H1 (cell line): ENCODE data around the gene CAP2. TPM values are rescaled to one million over a fixed set of nuclear protein-coding genes. Genes with fewer than 3 reads are reported as not detected.

Source experiments
- CTCF ChIA-PET: fragments of 300-600 bp; sonication (Branson Sonifier 250); formaldehyde crosslinking; loops from one replicate; lab custom pipeline; 2021; ENCODE audit not compliant: partially characterized antibody; lab: Charles Lee
- POLR2A ChIA-PET: fragments of 300-600 bp; sonication (Branson Sonifier 250); formaldehyde crosslinking; loops from one replicate; lab custom pipeline; 2021; ENCODE audit warnings: inconsistent platforms; ENCODE audit not compliant: partially characterized antibody; lab: Charles Lee
- DNase-seq, 2 experiments: peaks; one replicate each; pipeline versions ENCODE4 v3.0.0 to v3.0.0-alpha.2; 2010 to 2022; ENCODE audit warnings: low spot score in 2 of 2, low read depth in 1 of 2, mixed read lengths in 1 of 2
- FAIRE-seq: peaks from 2 replicates; lab custom pipeline; 2011; peaks lifted over from hg19 to GRCh38; lab: Jason Lieb, UNC
- H2AFZ ChIP-seq: 2 replicates; pipeline ENCODE4 v1.8.1; 2012; ENCODE audit warnings: low read length, inconsistent platforms
- H2AK5ac ChIP-seq: 2 replicates; pipeline ENCODE4 v1.6.1; 2013; ENCODE audit warnings: low read depth, low read length
- H2BK120ac ChIP-seq: replicated peaks from 2 replicates; pipeline ENCODE3; 2013; ENCODE audit warnings: low read depth, low read length, inconsistent platforms
- H2BK12ac ChIP-seq: 2 replicates; pipeline ENCODE4 v1.6.1; 2013; ENCODE audit warnings: low read depth, low read length
- H2BK15ac ChIP-seq: 2 replicates; pipeline ENCODE4 v1.6.1; 2013; ENCODE audit warnings: low read length
- H2BK20ac ChIP-seq: 2 replicates; pipeline ENCODE4 v1.6.1; 2013; ENCODE audit warnings: low read length
- H2BK5ac ChIP-seq: 2 replicates; pipeline ENCODE4 v1.6.1; 2013; ENCODE audit warnings: low read depth, low read length
- H3K14ac ChIP-seq: 2 replicates; pipeline ENCODE4 v1.6.1; 2013; ENCODE audit warnings: inconsistent platforms; ENCODE audit not compliant: insufficient read length
- H3K18ac ChIP-seq: 2 replicates; pipeline ENCODE4 v1.6.1; 2013; ENCODE audit warnings: low read length; ENCODE audit errors: extremely low read depth
- H3K23ac ChIP-seq: 2 replicates; pipeline ENCODE4 v1.6.1; 2013; ENCODE audit warnings: inconsistent platforms; ENCODE audit not compliant: insufficient read length
- H3K23me2 ChIP-seq: 2 replicates; pipeline ENCODE4 v1.6.1; 2013; ENCODE audit warnings: low read depth, low read length
- H3K27ac ChIP-seq: 2 replicates; pipeline ENCODE4 v1.6.1; 2011; ENCODE audit warnings: low read depth, low read length, inconsistent platforms
- H3K27me3 ChIP-seq, 4 experiments: replicated peaks in 1 of 4; 1 replicate in 1 of 4; 2 replicates in 3 of 4; pipeline versions ENCODE4 v1.6.1 to v1.8.1; 2011 to 2013; ENCODE audit warnings: low read length in 3 of 4, mild to moderate bottlenecking in 3 of 4, inconsistent platforms in 2 of 4, mixed read lengths in 2 of 4, moderate library complexity in 1 of 4; ENCODE audit not compliant: control insufficient read depth in 3 of 4, insufficient read depth in 3 of 4; ENCODE audit errors: extremely low read depth in 1 of 4
- H3K36me3 ChIP-seq, 4 experiments: 2 replicates each; pipeline versions ENCODE4 v1.6.1 to v1.8.1; 2011 to 2013; ENCODE audit warnings: mild to moderate bottlenecking in 4 of 4, low read length in 3 of 4, moderate library complexity in 2 of 4, control low read depth in 1 of 4, inconsistent platforms in 1 of 4; ENCODE audit not compliant: insufficient read depth in 4 of 4, control insufficient read depth in 2 of 4
- H3K4ac ChIP-seq: replicated peaks from 2 replicates; pipeline ENCODE3; 2013; ENCODE audit warnings: low read length, low read depth, mixed read lengths, inconsistent platforms; ENCODE audit not compliant: insufficient read length
- H3K4me1 ChIP-seq, 4 experiments: replicated peaks in 1 of 4; 1 replicate in 1 of 4; 2 replicates in 3 of 4; pipeline versions ENCODE4 v1.6.1 to v1.8.1; 2011 to 2013; ENCODE audit warnings: low read length in 3 of 4, inconsistent platforms in 2 of 4, mixed read lengths in 1 of 4; ENCODE audit not compliant: insufficient read depth in 4 of 4, control insufficient read depth in 3 of 4
- H3K4me2 ChIP-seq, 2 experiments: 2 replicates each; pipeline versions ENCODE4 v1.6.1 to v1.8.1; 2011 to 2013; ENCODE audit warnings: low read depth in 2 of 2, low read length in 2 of 2, control low read depth in 1 of 2, inconsistent platforms in 1 of 2, mild to moderate bottlenecking in 1 of 2; ENCODE audit not compliant: insufficient read depth in 1 of 2
- H3K4me3 ChIP-seq, 4 experiments: fragments of 200-600, 300-600 bp in 1 of 4; sonication (generic), shearing (Covaris generic), sonication (Bioruptor Twin) in 1 of 4; 2 replicates each; pipeline versions ENCODE4 v1.5.1 to v1.8.1; 2011 to 2016; ENCODE audit warnings: low read length in 4 of 4, low read depth in 3 of 4, control low read depth in 2 of 4, inconsistent platforms in 2 of 4, mild to moderate bottlenecking in 2 of 4, mixed read lengths in 1 of 4, moderate library complexity in 1 of 4; ENCODE audit not compliant: insufficient read depth in 2 of 4; ENCODE audit errors: extremely low read depth in 1 of 4
- H3K56ac ChIP-seq: replicated peaks from 2 replicates; pipeline ENCODE3; 2013; ENCODE audit warnings: low read depth, mild to moderate bottlenecking, mixed read lengths, low read length, inconsistent platforms; ENCODE audit not compliant: insufficient read length
- H3K79me1 ChIP-seq: 2 replicates; pipeline ENCODE4 v1.6.1; 2013; ENCODE audit warnings: low read depth, low read length, control low read depth
- H3K79me2 ChIP-seq, 2 experiments: 2 replicates each; pipeline versions ENCODE4 v1.6.1 to v1.8.1; 2012 to 2013; ENCODE audit warnings: low read length in 2 of 2, mild to moderate bottlenecking in 2 of 2, inconsistent platforms in 1 of 2; ENCODE audit not compliant: insufficient read depth in 2 of 2, control insufficient read depth in 1 of 2
- H3K9ac ChIP-seq, 4 experiments: replicated peaks in 1 of 4; 1 replicate in 1 of 4; 2 replicates in 3 of 4; pipeline versions ENCODE4 v1.6.1 to v1.8.1; 2011 to 2013; ENCODE audit warnings: low read depth in 3 of 4, low read length in 3 of 4, control low read depth in 2 of 4, mild to moderate bottlenecking in 2 of 4, moderate library complexity in 2 of 4, inconsistent platforms in 1 of 4; ENCODE audit errors: extremely low read depth in 1 of 4
- H3K9me3 ChIP-seq, 2 experiments: 2 replicates each; pipeline versions ENCODE4 v1.6.1 to v1.8.1; 2012 to 2013; ENCODE audit warnings: mild to moderate bottlenecking in 2 of 2, moderate library complexity in 2 of 2, control low read depth in 1 of 2, inconsistent platforms in 1 of 2, low read depth in 1 of 2, low read length in 1 of 2, mixed read lengths in 1 of 2; ENCODE audit not compliant: insufficient read depth in 2 of 2
- H4K20me1 ChIP-seq, 2 experiments: replicated peaks in 1 of 2; 2 replicates each; pipeline versions ENCODE3 to v1.8.1; 2011 to 2013; ENCODE audit warnings: inconsistent platforms in 2 of 2, low read length in 2 of 2, mild to moderate bottlenecking in 1 of 2; ENCODE audit not compliant: insufficient read depth in 2 of 2, control insufficient read depth in 1 of 2
- H4K5ac ChIP-seq: 2 replicates; pipeline ENCODE4 v1.6.1; 2013; ENCODE audit warnings: low read length, low read depth, mixed read lengths, inconsistent platforms; ENCODE audit not compliant: insufficient read length
- H4K8ac ChIP-seq: 2 replicates; pipeline ENCODE4 v1.8.0; 2013; ENCODE audit warnings: mild to moderate bottlenecking, moderate library complexity, low read length, inconsistent platforms; ENCODE audit not compliant: insufficient read depth; ENCODE audit errors: extremely low read depth
- H4K91ac ChIP-seq: replicated peaks from 2 replicates; pipeline ENCODE3; 2013; ENCODE audit warnings: low read length, mixed read lengths, inconsistent platforms; ENCODE audit not compliant: insufficient read length
- EGR1 ChIP-seq: IDR thresholded peaks from 2 replicates; pipeline ENCODE4 v1.6.1; 2011; ENCODE audit warnings: low read depth, low read length, borderline replicate concordance
- RFX5 ChIP-seq: IDR thresholded peaks from 2 replicates; pipeline ENCODE4 v1.6.1; 2011; ENCODE audit warnings: low read depth, low read length, improper control_type of control experiment, borderline replicate concordance
- RNF2 ChIP-seq: fragments of 200-900, 300-1000 bp; sonication (generic); IDR thresholded peaks from 2 replicates; pipeline ENCODE4 v1.7.1; 2016; ENCODE audit warnings: borderline replicate concordance, low read depth, mild to moderate bottlenecking, antibody characterized with exemption, low read length; ENCODE audit not compliant: poor library complexity, severe bottlenecking; ENCODE audit errors: missing control alignments
- TBP ChIP-seq: IDR thresholded peaks from 2 replicates; pipeline ENCODE4 v1.6.1; 2011; ENCODE audit warnings: low read depth, low read length, improper control_type of control experiment
- YY1 ChIP-seq: IDR thresholded peaks from 2 replicates; pipeline ENCODE4 v1.6.1; 2011; ENCODE audit warnings: low read depth, mild to moderate bottlenecking, low read length
- WGBS, 2 experiments: shearing (Covaris generic) in 1 of 2; methylation state at CpG; one replicate each; pipeline versions ENCODE4 v1.1.6 to v1.1.7; 2013 to 2015; ENCODE audit warnings: low lambda C conversion rate in 2 of 2, mixed read lengths in 2 of 2, inconsistent platforms in 1 of 2, low coverage in 1 of 2, missing lambda C conversion rate in 1 of 2; ENCODE audit not compliant: insufficient replicate concordance in 2 of 2, insufficient coverage in 1 of 2, insufficient read length in 1 of 2; ENCODE audit errors: extremely low coverage in 1 of 2, missing lambda C conversion rate in 1 of 2; 5-methylcytosine and 5-hydroxymethylcytosine counted together
- polyA plus RNA-seq, 7 experiments: library from polyadenylated mRNA; depleted of rRNA in 3 of 7; stranded (reverse) in 5 of 7; unstranded in 2 of 7; fragments of >200 nt in 5 of 7; fragments of 200-250 nt in 2 of 7; gene quantifications; 1 replicate in 5 of 7; 2 replicates in 1 of 7; 4 replicates in 1 of 7; pipeline versions ENCODE4 v1.2.1 to v1.2.3, GENCODE V29; 2011 to 2013; ENCODE audit warnings: missing spikeins in 2 of 7, mixed read lengths in 2 of 7
- total RNA-seq: library from RNA; stranded (reverse); fragmentation: NEBNext Ultra II Directional; extraction: Animal tissue kit (Norgen Biotek cat#: 25700); gene quantifications from 2 replicates; pipeline ENCODE4 v1.2.1, GENCODE V29; 2021

Gene CAP2
- total and polyA plus RNA-seq, 2 of the 8 experiments (the other 6 are each of a cell fraction or from before 2014, with no cell fraction given) = 7.2 to 10.0 TPM

DNA sequence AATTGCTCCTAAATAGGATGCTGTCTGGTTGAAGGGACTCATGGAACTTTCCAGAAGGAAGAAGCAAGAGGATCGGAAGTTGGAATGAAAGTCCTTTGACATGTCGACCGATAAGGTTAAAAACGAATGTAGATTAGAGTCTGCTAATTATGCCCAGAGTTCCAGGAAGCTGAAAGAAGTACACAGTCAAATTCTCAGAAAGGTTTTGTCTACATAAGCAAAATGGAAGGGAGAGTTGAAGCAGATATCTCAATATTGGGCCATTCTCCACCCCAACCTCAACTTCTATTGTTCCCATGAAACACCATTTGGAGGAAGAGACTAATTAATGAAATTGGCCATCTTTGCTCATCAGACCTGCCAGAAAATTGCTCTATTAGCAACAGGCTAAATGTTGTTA is 64.0 kb downstream of the CAP2 start:
- Histone ChIP-seq H3K9me3 (no peaks in the 10 kb centered on the region), H3K23me2 (no peaks in the 10 kb centered on the region), H2BK15ac (no peak overlapping the region), H2AFZ (no peak overlapping the region), H4K5ac (no peak overlapping the region), H2BK12ac (no peak overlapping the region), H3K23ac (no peak overlapping the region), H3K27me3 (no peaks in the 10 kb centered on the region), H4K20me1 (no peaks in the 10 kb centered on the region), H3K4me1 (peaks cover 0 to 5% (median 1%) of the 10 kb centered on the region in 4 experiments; a peak in 1 of 7 replicates), H3K79me1 (no peaks in the 10 kb centered on the region), H3K4ac (no peak overlapping the region), H2AK5ac (no peak overlapping the region), H3K27ac (no peak overlapping the region), H3K14ac (no peak overlapping the region), H3K9ac (no peak overlapping the region), H2BK120ac (no peak overlapping the region), H2BK5ac (no peak overlapping the region), H3K18ac (no peak overlapping the region), H4K8ac (no peak overlapping the region), H4K91ac (no peak overlapping the region), H3K36me3 (no peaks in the 10 kb centered on the region; a peak in 2 of 8 replicates), H3K4me2 (no peak overlapping the region), H3K4me3 (no peak overlapping the region), H2BK20ac (no peak overlapping the region), H3K56ac (no peak overlapping the region), H3K79me2 (no peaks in the 10 kb centered on the region)
- FAIRE-seq = no peak
- whole genome bisulfite sequencing, 2 experiments = 95% methylated on average over 4 of the region's 4 CpGs; no CpG with 5 or more reads in 1 of the 2 experiments
- no peak for DNase-seq
- CTCF ChIA-PET = no interaction called here
- TF ChIP-seq EGR1 (no peak), YY1 (no peak), TBP (no peak), RFX5 (no peak), RNF2 (no peak)
- POLR2A ChIA-PET = no interaction called here
